KMS-11 (cell line): ENCODE results near the gene HBP1.

Experiments
- H2AFZ ChIP-seq: fragments of 200-600 bp; sonication (generic); 2 replicates; pipeline ENCODE4 v1.6.1; 2016; ENCODE audit warnings: antibody characterized with exemption, mixed run types, low read depth
- H3K27ac ChIP-seq: fragments of 200-600 bp; sonication (generic); 2 replicates; pipeline ENCODE4 v1.6.1; 2016; ENCODE audit warnings: mild to moderate bottlenecking, mixed run types
- H3K27me3 ChIP-seq: fragments of 200-600 bp; sonication (generic); 2 replicates; pipeline ENCODE4 v1.6.1; 2017; ENCODE audit warnings: mild to moderate bottlenecking, low read depth, mixed run types, moderate library complexity; ENCODE audit not compliant: insufficient read depth
- H3K36me3 ChIP-seq: fragments of 200-600 bp; sonication (generic); 2 replicates; pipeline ENCODE4 v1.6.1; 2017; ENCODE audit warnings: mild to moderate bottlenecking, mixed run types; ENCODE audit not compliant: insufficient read depth
- H3K4me1 ChIP-seq: fragments of 200-600 bp; sonication (generic); 2 replicates; pipeline ENCODE4 v1.6.1; 2016; ENCODE audit warnings: mild to moderate bottlenecking, low read depth, mixed run types; ENCODE audit not compliant: poor library complexity, severe bottlenecking
- H3K4me2 ChIP-seq: fragments of 200-600 bp; sonication (generic); 2 replicates; pipeline ENCODE4 v1.7.0; 2016; ENCODE audit warnings: mild to moderate bottlenecking, mixed run types
- H3K4me3 ChIP-seq: fragments of 200-600 bp; sonication (generic); IDR thresholded peaks from 2 replicates; pipeline ENCODE4 v1.6.1; 2017; ENCODE audit warnings: low read depth, low read length, mixed read lengths; ENCODE audit not compliant: insufficient read depth
- H3K79me2 ChIP-seq: fragments of 200-600 bp; sonication (generic); 2 replicates; pipeline ENCODE4 v1.6.1; 2016; ENCODE audit warnings: low read depth, mixed run types; ENCODE audit not compliant: insufficient read depth
- H3K9ac ChIP-seq: fragments of 200-600 bp; sonication (generic); 2 replicates; pipeline ENCODE4 v1.6.1; 2016; ENCODE audit warnings: mild to moderate bottlenecking, mixed run types
- H4K20me1 ChIP-seq: fragments of 200-600 bp; sonication (generic); 2 replicates; pipeline ENCODE4 v1.6.1; 2016; ENCODE audit warnings: mild to moderate bottlenecking, mixed run types; ENCODE audit not compliant: insufficient read depth
- CTCF ChIP-seq: fragments of 200-600 bp; sonication (generic); conservative IDR thresholded peaks from 2 replicates; pipeline ENCODE4 v1.6.1; 2017; ENCODE audit warnings: low read depth, mild to moderate bottlenecking, antibody characterized with exemption, low read length, moderate library complexity, mixed read lengths

The HBP1 gene

GRCh38 chr7:107206136-107206535, 37.3 kb downstream of the HBP1 start:
- H3K4me3 ChIP-seq: no peak overlapping the region
- H4K20me1 ChIP-seq: no peaks in the 10 kb centered on the region
- H3K79me2 ChIP-seq: no peaks in the 10 kb centered on the region

GRCh38 chr7:107206706-107207105, 37.9 kb downstream of the HBP1 start:
- Histone ChIP-seq H3K27me3 (no peaks in the 10 kb centered on the region), H3K4me1 (peaks cover 20% of the 10 kb centered on the region), H3K4me2 (no peak overlapping the region), H3K4me3 (no peak overlapping the region), H3K79me2 (no peaks in the 10 kb centered on the region), H4K20me1 (no peaks in the 10 kb centered on the region), H3K27ac (no peak overlapping the region), H3K9ac (no peak overlapping the region), H2AFZ (no peak overlapping the region), H3K36me3 (no peaks in the 10 kb centered on the region; the same call in 1 of the 2 replicates)
- TF ChIP-seq CTCF: no peak

More at GRCh38 chr7:107206136-107206535, 37.3 kb downstream of the HBP1 start:
- H3K27me3 ChIP-seq: no peaks in the 10 kb centered on the region
- H3K4me1 ChIP-seq: peaks cover 20% of the 10 kb centered on the region
- TF ChIP-seq CTCF: no peak
- no peak overlapping the region for H3K4me2 ChIP-seq
- H3K36me3 ChIP-seq: no peaks in the 10 kb centered on the region; the same call in 1 of the 2 replicates
- no peak overlapping the region for H3K27ac ChIP-seq
- H2AFZ ChIP-seq: no peak overlapping the region
- H3K9ac ChIP-seq: no peak overlapping the region

DNA sequence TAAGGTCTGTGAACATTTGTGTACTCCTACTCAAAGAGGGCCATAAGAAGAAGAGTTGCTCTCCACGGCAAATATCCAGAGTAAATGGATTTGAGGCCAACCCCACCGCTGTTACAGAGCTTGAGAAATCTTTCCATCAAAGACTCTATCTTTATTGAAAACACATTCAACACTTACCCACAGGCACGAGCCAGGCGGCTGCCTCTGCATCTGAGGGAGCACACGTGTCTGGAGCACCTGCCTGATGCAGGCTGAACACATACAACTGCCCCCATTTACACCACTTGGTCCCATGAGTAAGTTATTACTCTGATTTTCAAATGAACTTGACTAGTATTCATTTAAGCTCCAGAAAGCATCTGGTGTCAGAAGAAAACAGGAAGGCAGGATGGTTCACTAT, 38.7 kb downstream of the HBP1 start:
- Histone ChIP-seq H4K20me1 (no peaks in the 10 kb centered on the region), H3K4me1 (peaks cover 20% of the 10 kb centered on the region), H3K9ac (no peak overlapping the region), H3K27ac (no peak overlapping the region), H3K36me3 (no peaks in the 10 kb centered on the region; the same call in 1 of the 2 replicates), H3K4me2 (no peak overlapping the region; the same call in 1 of the 2 replicates), H3K4me3 (no peak overlapping the region), H3K27me3 (no peaks in the 10 kb centered on the region), H3K79me2 (no peaks in the 10 kb centered on the region), H2AFZ (no peak overlapping the region)
- no peak for TF ChIP-seq CTCF

- Histone ChIP-seq H3K79me2 (no peaks in the 10 kb centered on the region), H3K27me3 (no peaks in the 10 kb centered on the region), H4K20me1 (no peaks in the 10 kb centered on the region), H3K27ac (no peak overlapping the region), H3K4me2 (peak overlapping the region; percentile 13; the same call in 1 of the 2 replicates), H3K36me3 (no peaks in the 10 kb centered on the region; the same call in 1 of the 2 replicates), H3K4me1 (peaks cover 20% of the 10 kb centered on the region), H3K4me3 (no peak overlapping the region), H2AFZ (no peak overlapping the region), H3K9ac (no peak overlapping the region)
- TF ChIP-seq CTCF: no peak
These were observed 39.3 kb downstream of the HBP1 start for GRCh38 chr7:107208024-107208521.
